GM12878 (cell line): ENCODE measurements around the gene EIF4E1B.

Experiments
- RAD21 ChIP-seq: IDR thresholded peaks from 2 replicates; pipeline ENCODE4 v1.6.1; 2011; ENCODE audit warnings: mild to moderate bottlenecking, low read depth, low read length, moderate library complexity; ENCODE audit not compliant: insufficient read depth
- SP1 ChIP-seq: IDR thresholded peaks from one replicate; pipeline ENCODE4 v1.6.1; 2011; ENCODE audit warnings: low read depth, low read length
- SUZ12 ChIP-seq: fragments of 200-600 bp; sonication (generic); IDR thresholded peaks from one replicate; pipeline ENCODE4 v1.6.1; 2018; ENCODE audit warnings: antibody characterized with exemption, mild to moderate bottlenecking; ENCODE audit not compliant: unreplicated experiment
- ZBED1 ChIP-seq: IDR thresholded peaks from 2 replicates; pipeline ENCODE4 v1.6.1; 2016; ENCODE audit warnings: borderline replicate concordance
- ZSCAN29 ChIP-seq: fragments of 450-650 bp; IDR thresholded peaks from 2 replicates; pipeline ENCODE4 v1.6.1; 2017; ENCODE audit warnings: mild to moderate bottlenecking, moderate library complexity
- TF ChIP-seq, protein P1 (sequence below): IDR thresholded peaks from 2 replicates; pipeline ENCODE4 v1.6.1; 2011; ENCODE audit warnings: borderline replicate concordance, low read depth, mild to moderate bottlenecking, moderate library complexity, mixed read lengths, low read length; ENCODE audit not compliant: insufficient read depth; ENCODE audit errors: extremely low read length
- TF ChIP-seq, protein P2 (sequence below): IDR thresholded peaks from 2 replicates; pipeline ENCODE4 v1.6.1; 2011; ENCODE audit warnings: mild to moderate bottlenecking, low read depth, low read length, moderate library complexity; ENCODE audit not compliant: insufficient replicate concordance
- TF ChIP-seq, protein P3 (sequence below), 3 experiments: IDR thresholded peaks in 2 of 3; conservative IDR thresholded peaks in 1 of 3; 2 replicates each; pipeline ENCODE4 v1.5.1; 2011; ENCODE audit warnings: low read depth in 3 of 3, low read length in 3 of 3, mild to moderate bottlenecking in 3 of 3, control low read depth in 2 of 3, moderate library complexity in 2 of 3, inconsistent platforms in 1 of 3, mixed read lengths in 1 of 3; ENCODE audit not compliant: control insufficient read depth in 2 of 3, insufficient read depth in 1 of 3; ENCODE audit errors: extremely low read depth in 1 of 3

GRCh38 chr5:176581361-176581760 lies 49.1 kb upstream of the EIF4E1B start:
- TF ChIP-seq ZBED1: no peak
- TF ChIP-seq, protein P1, sequence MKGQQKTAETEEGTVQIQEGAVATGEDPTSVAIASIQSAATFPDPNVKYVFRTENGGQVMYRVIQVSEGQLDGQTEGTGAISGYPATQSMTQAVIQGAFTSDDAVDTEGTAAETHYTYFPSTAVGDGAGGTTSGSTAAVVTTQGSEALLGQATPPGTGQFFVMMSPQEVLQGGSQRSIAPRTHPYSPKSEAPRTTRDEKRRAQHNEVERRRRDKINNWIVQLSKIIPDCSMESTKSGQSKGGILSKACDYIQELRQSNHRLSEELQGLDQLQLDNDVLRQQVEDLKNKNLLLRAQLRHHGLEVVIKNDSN: no peak
- TF ChIP-seq SUZ12: no peak
- TF ChIP-seq ZSCAN29: no peak
- TF ChIP-seq, protein P2, sequence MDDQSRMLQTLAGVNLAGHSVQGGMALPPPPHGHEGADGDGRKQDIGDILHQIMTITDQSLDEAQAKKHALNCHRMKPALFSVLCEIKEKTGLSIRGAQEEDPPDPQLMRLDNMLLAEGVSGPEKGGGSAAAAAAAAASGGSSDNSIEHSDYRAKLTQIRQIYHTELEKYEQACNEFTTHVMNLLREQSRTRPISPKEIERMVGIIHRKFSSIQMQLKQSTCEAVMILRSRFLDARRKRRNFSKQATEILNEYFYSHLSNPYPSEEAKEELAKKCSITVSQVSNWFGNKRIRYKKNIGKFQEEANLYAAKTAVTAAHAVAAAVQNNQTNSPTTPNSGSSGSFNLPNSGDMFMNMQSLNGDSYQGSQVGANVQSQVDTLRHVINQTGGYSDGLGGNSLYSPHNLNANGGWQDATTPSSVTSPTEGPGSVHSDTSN: no peak
- TF ChIP-seq, protein P3, sequence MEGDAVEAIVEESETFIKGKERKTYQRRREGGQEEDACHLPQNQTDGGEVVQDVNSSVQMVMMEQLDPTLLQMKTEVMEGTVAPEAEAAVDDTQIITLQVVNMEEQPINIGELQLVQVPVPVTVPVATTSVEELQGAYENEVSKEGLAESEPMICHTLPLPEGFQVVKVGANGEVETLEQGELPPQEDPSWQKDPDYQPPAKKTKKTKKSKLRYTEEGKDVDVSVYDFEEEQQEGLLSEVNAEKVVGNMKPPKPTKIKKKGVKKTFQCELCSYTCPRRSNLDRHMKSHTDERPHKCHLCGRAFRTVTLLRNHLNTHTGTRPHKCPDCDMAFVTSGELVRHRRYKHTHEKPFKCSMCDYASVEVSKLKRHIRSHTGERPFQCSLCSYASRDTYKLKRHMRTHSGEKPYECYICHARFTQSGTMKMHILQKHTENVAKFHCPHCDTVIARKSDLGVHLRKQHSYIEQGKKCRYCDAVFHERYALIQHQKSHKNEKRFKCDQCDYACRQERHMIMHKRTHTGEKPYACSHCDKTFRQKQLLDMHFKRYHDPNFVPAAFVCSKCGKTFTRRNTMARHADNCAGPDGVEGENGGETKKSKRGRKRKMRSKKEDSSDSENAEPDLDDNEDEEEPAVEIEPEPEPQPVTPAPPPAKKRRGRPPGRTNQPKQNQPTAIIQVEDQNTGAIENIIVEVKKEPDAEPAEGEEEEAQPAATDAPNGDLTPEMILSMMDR (IDR thresholded peaks at IDR 0.05 in 2 of 3, conservative IDR thresholded peaks at IDR 0.05 in 1 of 3; ENCODE audit: control insufficient read depth in 2 of 3, extremely low read depth in 1 of 3, insufficient read depth in 1 of 3, low read depth in 3 of 3, low read length in 3 of 3): no peak
- no peak for TF ChIP-seq SP1
- TF ChIP-seq RAD21: no peak
